DMS153 (cell line): ENCODE measurements around the gene PRR9.

Source experiments
- DNase-seq: peaks from one replicate; lab custom pipeline; 2025; lab: John Stamatoyannopoulos, UW

Gene PRR9

GRCh38 chr1:153265457-153265856 is 48.1 kb downstream of the PRR9 start:
- no peak for DNase-seq
